Middle frontal gyrus (tissue), 1 donor: ENCODE measurements around the gene RCAN1.

Experiments used
- DNase-seq: peaks from one replicate; pipeline ENCODE4 v3.0.0-alpha.2; 2015; ENCODE audit warnings: low spot score; ENCODE audit errors: extremely low spot score

The RCAN1 gene

DNA sequence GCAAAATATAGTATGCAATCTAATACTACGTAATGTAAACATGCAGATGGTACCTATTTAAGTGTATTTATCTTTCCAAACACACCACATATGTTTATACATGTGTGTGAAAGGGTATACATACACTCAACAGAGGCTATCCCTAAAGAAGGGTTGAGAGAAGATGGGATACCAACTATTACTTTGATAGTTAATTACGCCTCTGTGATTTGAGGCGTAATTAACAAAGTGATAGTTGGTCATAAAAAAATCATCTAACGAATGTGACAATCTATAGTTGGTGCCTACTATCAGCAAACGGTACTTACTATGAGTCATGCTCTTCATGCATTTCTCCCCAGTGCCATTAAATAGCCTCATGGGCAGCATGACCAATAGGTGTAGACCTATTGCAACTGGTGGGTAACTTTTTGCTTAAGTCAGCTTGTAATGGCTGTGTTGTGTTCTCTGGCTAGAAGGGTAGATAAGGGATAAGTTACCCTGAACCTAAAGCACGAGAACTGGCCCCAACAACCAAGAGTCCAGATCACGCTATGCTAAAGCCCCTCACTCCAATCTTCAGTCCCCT is 15.3 kb downstream of the RCAN1 start:
- DNase-seq, result no peak

DNA sequence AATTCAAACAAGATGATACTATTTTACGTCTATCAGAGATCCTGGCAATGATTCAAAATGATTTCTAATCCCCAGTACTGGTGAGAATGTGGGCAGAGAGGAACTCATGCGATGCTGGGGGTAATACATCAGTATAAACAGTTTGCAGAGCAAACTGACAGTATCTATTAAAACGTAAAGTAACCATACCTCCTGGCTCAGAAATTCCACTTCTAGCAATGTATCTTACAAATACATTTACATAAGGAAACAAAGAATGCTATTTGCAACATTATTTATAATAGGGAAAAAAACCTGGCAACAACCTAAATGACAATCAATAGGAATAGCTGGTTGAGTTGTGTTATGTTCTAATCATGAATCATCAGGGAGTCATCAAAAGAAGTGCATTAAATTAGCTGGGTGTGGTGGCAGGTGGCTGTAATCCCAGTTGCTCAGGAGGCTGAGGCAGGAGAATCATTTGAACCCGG is 15.9 kb downstream of the RCAN1 start:
- DNase-seq, result no peak

DNA sequence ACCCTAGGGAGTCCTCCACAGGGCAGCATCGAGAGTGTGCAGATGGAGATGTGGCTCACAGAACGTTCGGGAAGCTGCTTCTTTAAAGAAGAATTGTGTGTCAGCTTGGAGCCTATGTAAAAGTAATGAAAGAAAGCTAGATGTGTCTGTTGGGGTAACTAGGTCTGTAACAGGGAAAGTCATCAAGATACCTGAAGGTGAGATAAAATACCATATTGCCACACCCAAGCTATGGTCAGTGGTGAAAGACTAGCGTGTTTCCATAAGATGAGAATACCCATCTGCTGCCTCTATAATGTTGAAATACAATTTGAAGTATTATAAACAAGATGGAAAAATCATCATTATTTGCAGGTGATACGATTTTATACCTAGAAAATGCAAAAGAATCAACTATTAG is 17.5 kb downstream of the RCAN1 start:
- DNase-seq, result no peak

DNA sequence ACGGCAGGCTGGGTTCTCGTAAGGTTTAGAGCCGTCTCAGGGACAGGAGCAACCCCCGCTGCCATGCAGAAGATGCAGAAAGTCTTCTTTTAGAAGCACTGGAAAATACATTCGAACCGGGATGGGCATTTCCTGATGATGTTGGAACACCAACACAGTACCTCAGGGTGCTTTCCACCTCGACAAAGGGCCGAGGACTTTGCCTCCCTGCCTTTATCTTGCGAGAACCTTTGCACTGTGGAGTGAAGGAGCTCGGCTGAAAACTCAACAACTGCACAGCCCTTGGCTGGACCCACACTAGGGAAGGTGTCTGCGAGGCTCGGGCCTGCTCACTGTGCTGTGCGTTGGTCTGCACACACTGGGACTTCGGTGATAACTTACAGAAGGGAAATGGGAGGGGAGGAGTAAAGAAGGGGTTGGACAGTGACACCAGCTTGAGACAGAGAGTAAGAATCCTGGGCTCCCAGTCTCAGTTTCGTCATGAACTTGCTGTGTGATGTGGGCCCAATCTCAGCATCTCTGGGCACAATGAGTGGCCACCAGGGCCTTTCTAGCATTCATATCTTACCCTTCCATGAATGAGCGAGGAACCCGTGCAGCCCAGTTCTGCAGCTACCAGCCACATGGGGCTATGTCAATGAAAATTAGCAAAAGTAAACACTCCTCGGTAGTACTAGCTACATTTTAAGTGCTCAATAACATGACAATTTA is 18.2 kb downstream of the RCAN1 start:
- no peak for DNase-seq

DNA sequence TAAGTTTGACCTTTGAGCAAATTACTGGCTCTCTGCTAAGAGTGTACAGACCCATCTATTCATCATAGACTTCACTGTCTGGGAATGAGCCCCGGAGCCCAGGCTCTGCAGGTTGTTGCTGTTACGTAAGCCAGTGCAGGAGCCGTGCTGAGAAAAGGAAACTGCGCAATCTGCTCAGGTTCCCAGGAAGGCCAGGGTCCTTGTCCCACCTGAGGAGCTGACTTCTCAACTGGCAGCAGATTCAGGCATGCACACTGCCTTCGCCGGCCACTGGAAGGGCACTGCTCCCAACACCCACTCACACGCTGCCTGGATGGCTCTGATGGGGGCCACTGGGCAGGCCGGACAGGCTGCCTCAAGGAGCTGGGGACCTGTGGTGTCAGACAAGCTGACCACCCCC is 19.5 kb downstream of the RCAN1 start:
- no peak for DNase-seq

DNA sequence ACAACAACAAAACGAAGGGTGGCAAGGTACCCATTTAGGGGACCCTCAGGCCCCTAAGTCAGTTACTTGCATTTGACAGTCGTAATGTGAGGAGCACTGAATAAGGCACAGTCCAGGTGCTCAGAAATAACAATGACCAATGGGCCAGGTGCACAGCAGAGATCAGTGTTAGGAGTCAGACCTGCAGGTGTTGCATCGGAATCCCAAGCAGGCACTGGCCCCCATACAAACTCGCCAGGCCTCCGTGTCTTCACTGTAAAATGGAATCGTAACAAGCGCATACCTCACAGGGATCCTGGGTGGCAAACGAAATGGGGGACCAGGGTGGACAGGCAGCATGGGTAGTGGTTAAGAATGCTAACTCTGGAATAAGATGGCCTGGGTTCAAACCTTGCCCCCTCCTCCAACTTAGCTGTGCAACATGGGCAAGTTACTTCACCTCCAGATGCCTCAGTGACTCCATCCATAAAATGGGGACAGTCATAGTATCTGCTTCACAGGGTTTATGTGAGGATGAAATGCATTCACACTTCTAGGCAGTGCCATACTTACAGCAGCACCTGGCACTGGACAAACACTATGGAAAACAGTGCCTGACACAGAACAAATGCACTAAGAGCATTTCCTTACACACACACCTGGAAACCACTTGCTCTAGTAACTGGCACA is 20.2 kb downstream of the RCAN1 start:
- DNase-seq, result no peak

DNA sequence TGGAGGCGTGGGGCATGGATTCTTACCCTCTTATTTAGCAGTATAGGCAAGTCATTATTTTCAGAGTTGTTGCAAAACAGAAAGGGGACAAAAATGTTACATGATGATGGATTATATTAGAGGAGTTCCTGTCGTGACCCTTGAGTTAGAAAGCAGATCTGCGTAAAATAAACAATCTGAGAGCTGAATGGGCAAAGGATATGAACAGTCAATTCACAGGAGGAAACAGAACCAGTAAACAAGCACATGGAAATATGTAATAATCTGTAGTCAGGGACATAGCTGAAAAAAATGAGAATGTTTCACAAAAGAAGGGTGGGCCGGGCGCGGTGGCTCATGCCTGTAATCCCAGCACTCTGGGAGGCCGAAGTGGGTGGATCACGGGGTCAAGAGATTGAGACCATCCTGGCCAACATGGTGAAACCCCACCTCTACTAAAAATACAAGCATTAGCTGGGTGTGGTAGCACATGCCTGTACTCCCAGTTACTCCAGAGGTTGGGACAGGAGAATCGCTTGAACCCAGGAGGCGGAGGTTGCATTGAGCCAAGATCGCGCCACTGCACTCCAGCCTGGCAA is 20.9 kb downstream of the RCAN1 start:
- no peak for DNase-seq

DNA sequence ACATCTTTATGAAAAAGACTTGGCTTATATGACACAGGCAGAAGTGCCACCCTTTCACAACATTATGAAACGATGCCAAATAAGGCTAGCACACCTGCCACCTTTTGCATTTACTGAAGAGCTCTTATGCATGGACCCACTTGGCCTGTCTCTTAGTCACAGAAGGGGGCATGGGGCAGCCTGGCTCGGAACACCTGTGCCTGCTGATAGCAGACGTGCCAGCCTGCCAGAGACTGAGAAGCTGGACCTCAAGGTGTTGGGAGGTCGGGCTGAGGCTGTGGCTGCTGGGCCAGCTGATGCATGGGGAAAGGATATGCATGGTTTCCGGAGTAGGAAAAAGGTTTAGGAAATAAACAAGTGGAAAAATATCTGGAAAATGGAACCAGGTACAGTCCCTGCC is 21.5 kb downstream of the RCAN1 start:
- DNase-seq, result no peak

DNA sequence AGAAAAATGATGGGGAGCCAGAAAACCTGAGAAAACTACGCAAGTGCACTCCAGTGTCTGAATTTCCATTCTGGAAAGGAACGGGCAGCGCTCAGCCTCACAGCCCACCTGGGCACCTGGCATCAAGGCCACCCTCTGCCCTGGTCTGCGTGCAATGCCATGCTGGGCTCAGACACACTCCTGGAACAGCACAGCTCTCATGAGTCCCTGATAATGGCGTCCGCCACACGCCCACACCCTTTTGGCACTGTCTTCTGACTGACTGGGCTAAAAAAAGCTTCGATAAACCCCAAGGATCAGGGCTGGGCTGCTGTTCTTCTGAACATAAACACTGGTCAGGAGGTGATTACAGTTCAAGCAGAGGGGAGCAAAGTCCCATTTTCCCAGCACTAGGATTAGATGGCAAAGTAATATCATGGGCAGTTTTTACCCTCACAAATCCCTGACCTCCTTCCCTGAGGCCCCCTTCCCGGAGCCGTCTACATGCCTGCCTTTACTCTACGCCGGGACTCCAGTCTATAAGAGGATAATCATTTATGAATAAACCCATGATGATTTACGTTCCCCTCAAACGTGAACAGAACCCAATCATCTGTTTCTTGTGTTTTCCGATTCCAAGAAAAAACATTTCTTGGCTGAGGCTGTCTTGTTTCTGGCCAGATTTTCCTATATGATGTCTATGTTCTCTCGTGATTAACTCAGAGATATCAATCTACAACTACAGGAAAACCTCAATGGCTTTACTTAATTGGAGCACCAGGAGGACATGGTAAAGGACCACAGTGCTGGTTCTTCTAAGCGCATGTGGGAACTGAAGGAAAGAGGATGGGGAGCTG is 22.6 kb downstream of the RCAN1 start:
- DNase-seq, result no peak

DNA sequence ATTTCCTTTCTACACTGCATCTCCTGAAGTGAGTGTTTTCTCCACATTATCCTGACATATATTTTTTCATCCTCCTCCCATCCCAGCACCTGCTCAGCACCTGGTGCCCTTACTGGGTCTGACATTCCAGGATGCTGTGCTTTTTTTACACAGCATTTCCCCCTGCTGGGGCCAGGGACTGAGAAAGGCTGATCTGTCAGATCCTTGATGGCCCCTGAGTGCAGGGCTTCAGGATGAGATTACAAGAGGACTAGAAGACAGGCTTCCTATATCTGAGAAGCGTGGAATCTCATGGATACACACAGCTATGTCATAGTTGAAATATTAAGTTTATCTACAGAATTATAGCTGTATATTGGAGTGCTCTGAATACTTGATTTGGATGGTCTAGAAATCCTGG is 24.4 kb downstream of the RCAN1 start:
- no peak for DNase-seq

DNA sequence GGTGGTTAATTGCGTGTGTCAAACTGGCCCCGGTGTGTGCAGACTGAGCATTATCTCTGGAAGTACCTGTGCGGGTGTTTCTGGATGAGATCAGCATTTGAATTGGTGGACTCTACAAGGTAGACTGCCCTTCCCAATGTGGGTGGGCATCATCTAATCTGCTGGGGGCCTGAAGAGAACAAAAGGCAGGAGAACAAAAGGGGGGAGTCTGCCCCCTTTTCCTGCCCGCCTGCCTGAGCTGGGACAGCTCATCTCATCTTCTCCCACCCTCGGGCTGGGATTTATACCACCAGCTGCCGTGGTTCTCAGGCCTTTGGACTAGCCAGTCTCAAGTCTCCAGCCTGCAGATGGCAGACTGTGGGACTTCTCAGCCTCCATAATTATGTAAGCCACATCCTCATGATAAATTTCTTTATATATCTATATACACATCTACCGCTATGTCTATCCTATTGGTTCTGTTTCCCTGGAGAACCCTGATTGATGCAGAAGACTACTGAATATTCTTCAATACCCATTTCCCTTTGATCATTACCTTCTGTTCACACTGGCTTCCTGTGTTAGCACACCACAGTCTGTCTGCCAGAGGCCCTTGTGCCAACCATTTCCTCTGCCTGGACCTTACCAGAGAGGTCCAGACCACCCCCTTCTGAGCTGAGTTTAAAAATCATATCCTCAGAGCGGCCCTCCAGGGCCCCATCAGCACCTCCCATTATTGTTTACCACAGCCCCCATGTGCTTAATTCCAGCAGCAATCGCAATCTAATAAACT is 25.2 kb downstream of the RCAN1 start:
- no peak for DNase-seq

DNA sequence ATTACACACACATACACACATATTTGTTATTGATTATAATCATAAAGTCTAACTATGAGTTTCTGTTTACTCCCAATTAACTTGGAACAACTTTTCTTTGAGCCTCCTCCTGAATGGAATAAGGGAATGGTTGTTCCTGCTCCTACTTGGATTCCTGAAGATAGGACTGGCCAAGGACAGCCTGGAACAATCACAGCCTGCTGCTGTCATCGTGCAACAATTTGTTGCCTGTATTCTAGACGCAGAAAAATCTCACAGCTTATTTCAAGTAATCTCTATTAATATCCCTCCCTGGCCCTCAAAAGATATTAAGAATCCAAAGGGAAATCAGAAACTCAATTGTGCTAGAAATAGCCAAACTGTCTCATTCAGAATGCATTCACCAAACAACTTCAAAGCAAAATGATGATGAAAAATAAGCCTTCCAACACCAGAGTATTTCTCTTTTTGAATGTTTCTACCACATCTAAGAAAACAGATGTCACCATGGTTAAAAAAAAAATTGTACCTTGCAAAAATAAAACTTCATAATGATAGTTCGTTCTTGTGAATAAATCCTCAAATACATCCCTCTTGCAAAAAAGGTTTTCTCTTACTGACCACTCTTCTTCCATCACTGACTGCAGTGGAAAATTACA is 30.9 kb downstream of the RCAN1 start:
- no peak for DNase-seq

DNA sequence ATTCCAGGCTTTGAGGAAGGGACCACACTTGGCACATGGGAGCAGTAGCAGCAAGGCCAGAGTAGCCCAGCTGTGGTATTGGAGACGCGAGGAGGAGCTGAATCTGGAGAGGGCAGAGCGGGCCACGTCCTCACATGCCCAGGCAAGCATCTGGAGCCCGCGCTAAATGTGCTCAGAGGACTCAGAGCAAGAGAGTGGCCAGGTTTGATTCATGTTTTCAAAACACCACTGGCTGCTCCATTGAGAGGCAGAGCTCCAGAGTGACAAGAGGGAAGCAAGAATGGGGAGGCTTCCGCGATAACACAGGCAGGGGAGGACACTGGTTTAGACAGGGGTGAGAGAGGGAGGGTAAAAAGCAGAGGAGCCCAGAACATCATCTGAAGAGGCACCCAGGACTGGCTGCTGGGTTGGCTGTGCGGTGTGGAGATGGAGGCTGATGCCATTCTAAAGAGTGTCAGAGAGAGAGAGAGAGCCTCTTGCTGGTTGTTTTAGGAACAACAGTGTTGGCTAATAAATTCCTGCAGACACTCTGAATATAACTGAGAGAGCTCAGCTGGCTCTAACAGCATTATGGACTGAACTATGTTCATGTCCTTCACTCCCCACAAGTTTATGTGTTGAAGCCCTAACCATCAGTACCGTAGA is 32.3 kb downstream of the RCAN1 start:
- no peak for DNase-seq

DNA sequence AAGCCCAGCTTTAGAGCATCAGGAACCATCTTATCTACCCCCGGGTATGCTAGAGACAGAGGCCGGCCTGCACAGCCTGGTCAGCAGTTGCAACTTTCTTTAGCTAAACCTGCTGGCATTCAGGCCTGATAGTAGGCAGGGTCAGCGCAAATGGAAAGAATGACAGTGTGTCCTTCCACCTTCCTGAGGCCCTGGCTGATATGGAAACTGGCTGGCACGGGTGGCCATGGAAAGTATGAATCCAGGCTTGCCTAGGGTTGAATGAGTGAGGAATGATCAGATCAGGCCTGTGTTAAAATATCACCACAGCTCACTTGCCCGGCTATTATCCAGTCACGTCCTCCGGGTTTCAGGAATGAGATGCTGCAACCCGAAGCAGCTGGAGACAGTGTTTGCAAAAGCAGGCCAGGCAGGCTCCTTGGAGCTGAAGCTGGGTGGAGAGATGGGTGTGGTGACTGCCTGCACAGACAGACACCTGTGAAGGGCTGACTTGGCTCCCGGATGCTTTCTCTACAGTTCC is 34.7 kb downstream of the RCAN1 start:
- DNase-seq, result no peak

DNA sequence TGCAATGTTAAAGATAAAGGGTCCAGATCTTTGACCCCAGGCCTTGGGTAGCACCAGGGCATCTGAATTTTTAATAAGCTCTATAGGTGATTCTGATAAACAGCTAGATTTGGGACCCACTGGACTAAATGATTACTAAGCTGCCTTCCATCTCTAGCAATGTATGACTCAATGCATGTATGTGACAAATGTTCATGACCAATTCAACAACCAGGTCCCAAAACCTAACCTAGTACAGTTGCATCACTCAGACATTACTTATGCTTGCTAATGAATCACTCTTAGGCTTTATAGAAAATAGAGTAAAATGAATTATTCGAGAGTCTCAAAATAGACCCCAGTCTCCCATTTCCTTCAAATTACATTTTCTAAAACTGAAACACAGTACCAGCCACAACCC is 35.5 kb downstream of the RCAN1 start:
- no peak for DNase-seq

DNA sequence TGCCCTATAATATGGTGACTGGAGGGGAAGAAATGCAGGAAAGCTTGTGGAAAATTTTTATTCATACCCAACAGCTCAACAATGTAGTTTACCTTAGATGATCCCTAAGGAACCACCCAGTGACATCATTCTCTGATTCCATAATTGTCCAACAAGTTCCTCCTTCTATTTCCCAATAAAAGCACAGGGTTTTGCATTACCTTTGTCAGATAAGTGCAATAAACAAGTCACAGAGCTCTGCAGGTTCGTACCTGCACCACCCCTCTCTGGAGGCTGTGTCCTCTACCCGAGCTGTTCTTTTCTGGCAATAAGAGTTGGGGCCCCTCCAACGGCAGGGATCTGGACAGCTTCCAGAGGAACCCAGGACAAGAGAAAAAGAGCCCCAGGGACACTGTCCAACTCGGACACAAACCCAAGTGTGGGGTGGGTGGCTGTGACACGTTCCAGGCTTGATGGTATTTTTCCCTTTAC is 38.8 kb downstream of the RCAN1 start:
- DNase-seq, result no peak

DNA sequence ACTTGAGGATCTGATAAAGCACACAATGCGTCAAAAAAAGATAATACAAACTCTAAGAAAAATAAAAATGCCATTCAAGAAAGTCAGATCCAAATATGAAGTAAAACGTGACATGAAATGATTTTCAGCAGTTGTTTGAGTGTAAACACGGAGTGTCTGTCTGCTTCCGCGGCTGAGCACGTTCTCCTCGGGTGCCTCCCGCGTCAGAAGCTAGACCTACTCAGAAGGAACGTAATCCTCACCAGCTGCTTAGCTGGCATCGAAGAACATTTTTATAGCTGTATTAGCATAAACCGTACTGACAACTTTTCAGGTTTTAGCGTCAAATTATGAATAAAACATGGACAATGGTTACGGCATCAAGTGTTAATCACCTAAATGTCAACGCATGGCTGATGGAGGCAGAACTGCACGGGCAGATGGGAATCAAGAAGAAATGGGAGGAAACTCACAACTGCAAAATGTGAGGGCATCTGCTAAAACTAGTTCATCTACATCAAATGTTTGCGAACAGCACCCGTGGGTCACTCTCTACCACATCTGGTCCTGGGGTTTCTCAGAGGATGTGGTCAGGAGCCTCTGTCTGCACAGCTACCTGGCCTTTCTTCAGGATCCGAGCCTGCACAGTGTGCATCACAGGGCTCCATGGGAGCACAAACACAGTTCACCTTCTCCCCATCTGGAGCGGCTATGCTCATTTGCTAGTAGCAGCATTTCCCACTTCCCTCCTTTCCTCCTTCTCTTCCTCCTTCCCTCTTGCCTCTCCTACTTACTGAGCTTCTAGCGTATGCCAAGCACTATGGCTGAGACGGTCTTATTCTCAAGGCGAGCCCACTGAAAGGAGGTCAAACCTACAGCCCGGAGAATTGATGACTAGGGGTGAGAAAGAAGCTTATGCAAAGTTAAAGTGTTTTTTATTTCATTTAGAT is 40.0 kb downstream of the RCAN1 start:
- no peak for DNase-seq

DNA sequence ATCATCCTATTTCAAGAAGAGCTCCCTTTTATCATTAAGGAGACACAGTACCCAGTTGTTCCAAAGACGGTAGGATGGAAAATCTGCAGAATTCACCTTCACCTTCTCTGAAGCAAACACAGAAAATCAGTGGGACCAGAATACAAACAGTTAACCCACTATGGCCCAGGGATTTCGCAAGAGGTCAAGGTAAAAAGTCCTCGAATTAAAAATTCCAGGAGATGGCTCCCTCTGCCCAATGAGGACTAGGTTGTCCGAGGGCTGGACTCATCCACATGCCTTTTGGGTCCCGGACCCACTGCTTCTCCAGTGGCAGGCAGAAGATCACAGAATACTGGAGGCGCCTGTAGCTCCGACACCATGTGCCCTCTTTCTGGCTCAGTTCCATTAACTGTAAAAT is 42.9 kb downstream of the RCAN1 start:
- DNase-seq, result no peak
